IMR-90 (cell line): ENCODE data around the gene TEK. TPM values are rescaled to one million over a fixed set of nuclear protein-coding genes. Genes with fewer than 3 reads are reported as not detected.

ENCODE experiments used
- ATAC-seq: fragments of 200-7000 bp; cut with Tn5 transposase; 2 replicates; pipeline ENCODE4 v1.9.1; 2020; ENCODE audit warnings: low read depth, mild to moderate bottlenecking, moderate library complexity
- BruUV-seq: library from RNA; stranded (reverse); fragments of 400-500 nt; replicated peaks from 2 replicates; lab custom pipeline; 2021; lab: Mats Ljungman, UMichigan
- CTCF ChIA-PET: fragments of 300-600 bp; formaldehyde crosslinking; extraction: SDS; loops from one replicate; lab custom pipeline; 2021; ENCODE audit warnings: antibody characterized with exemption; lab: Yijun Ruan, JAX
- POLR2A ChIA-PET: fragments of 300-600 bp; sonication (Branson Sonifier 250); formaldehyde crosslinking; loops from one replicate; lab custom pipeline; 2022; ENCODE audit warnings: antibody characterized with exemption; ENCODE audit not compliant: unreplicated experiment; lab: Charles Lee
- DNase-seq: peaks from one replicate; pipeline ENCODE4 v3.0.0; 2013
- H2AFZ ChIP-seq: replicated peaks from 2 replicates; pipeline ENCODE3; 2013; ENCODE audit warnings: low read length, mild to moderate bottlenecking; ENCODE audit not compliant: poor library complexity
- H2AK5ac ChIP-seq: 2 replicates; pipeline ENCODE4 v1.6.1; 2013; ENCODE audit warnings: low read depth, low read length, inconsistent platforms
- H2AK9ac ChIP-seq: replicated peaks from 2 replicates; pipeline ENCODE3; 2013; ENCODE audit warnings: mild to moderate bottlenecking, low read depth, low read length, moderate library complexity; ENCODE audit not compliant: poor library complexity
- H2BK120ac ChIP-seq: 2 replicates; pipeline ENCODE4 v1.6.1; 2013; ENCODE audit warnings: low read depth, low read length, inconsistent platforms
- H2BK15ac ChIP-seq: 3 replicates; pipeline ENCODE4 v1.6.1; 2013; ENCODE audit warnings: low read depth, low read length, inconsistent platforms
- H2BK20ac ChIP-seq: 2 replicates; pipeline ENCODE4 v1.6.1; 2013; ENCODE audit warnings: low read depth, mild to moderate bottlenecking, inconsistent platforms, low read length, moderate library complexity
- H2BK5ac ChIP-seq: 2 replicates; pipeline ENCODE4 v1.6.1; 2013; ENCODE audit warnings: mild to moderate bottlenecking, low read depth, low read length, inconsistent platforms; ENCODE audit not compliant: poor library complexity, severe bottlenecking
- H3K14ac ChIP-seq: replicated peaks from 2 replicates; pipeline ENCODE4 v1.6.1; 2013; ENCODE audit warnings: low read depth, low read length, inconsistent platforms
- H3K18ac ChIP-seq: 2 replicates; pipeline ENCODE4 v1.6.1; 2013; ENCODE audit warnings: low read depth, low read length, control low read depth
- H3K23ac ChIP-seq: 2 replicates; pipeline ENCODE4 v1.6.1; 2013; ENCODE audit warnings: low read depth, low read length, inconsistent platforms
- H3K27ac ChIP-seq: 2 replicates; pipeline ENCODE4 v1.5.1; 2013; ENCODE audit warnings: mild to moderate bottlenecking, control low read depth, low read length; ENCODE audit not compliant: insufficient read depth
- H3K27me3 ChIP-seq: 2 replicates; pipeline ENCODE4 v1.6.1; 2013; ENCODE audit warnings: low read length; ENCODE audit not compliant: control insufficient read depth, insufficient read depth
- H3K36me3 ChIP-seq: 2 replicates; pipeline ENCODE4 v1.6.1; 2013; ENCODE audit warnings: low read length, mixed read lengths; ENCODE audit not compliant: control insufficient read depth, insufficient read depth
- H3K4ac ChIP-seq: 2 replicates; pipeline ENCODE4 v1.6.1; 2013; ENCODE audit warnings: low read depth, low read length, inconsistent platforms
- H3K4me1 ChIP-seq: 2 replicates; pipeline ENCODE4 v1.6.1; 2013; ENCODE audit warnings: low read length, mixed read lengths; ENCODE audit not compliant: control insufficient read depth, insufficient read depth
- H3K4me2 ChIP-seq: 2 replicates; pipeline ENCODE4 v1.6.1; 2013; ENCODE audit warnings: low read depth, mild to moderate bottlenecking, control low read depth, low read length, moderate library complexity
- H3K4me3 ChIP-seq: 2 replicates; pipeline ENCODE4 v1.5.1; 2013; ENCODE audit warnings: low read depth, mild to moderate bottlenecking, control low read depth, low read length, moderate library complexity; ENCODE audit not compliant: insufficient read depth
- H3K56ac ChIP-seq: 2 replicates; pipeline ENCODE4 v1.6.1; 2013; ENCODE audit warnings: low read length, inconsistent platforms; ENCODE audit not compliant: insufficient read depth; ENCODE audit errors: extremely low read depth
- H3K79me1 ChIP-seq, 2 experiments: 2 replicates each; pipeline ENCODE4 v1.6.1; 2013; ENCODE audit warnings: low read length in 2 of 2, inconsistent platforms in 1 of 2, low read depth in 1 of 2
- H3K9ac ChIP-seq: 2 replicates; pipeline ENCODE4 v1.6.1; 2013; ENCODE audit warnings: low read depth, low read length, control low read depth
- H3K9me1 ChIP-seq: 2 replicates; pipeline ENCODE4 v1.6.1; 2013; ENCODE audit warnings: low read length, inconsistent platforms; ENCODE audit not compliant: insufficient read depth
- H3K9me3 ChIP-seq: 2 replicates; pipeline ENCODE4 v1.6.1; 2013; ENCODE audit warnings: low read length; ENCODE audit not compliant: control insufficient read depth, insufficient read depth
- H4K20me1 ChIP-seq: 2 replicates; pipeline ENCODE4 v1.6.1; 2013; ENCODE audit warnings: low read length, inconsistent platforms; ENCODE audit not compliant: insufficient read depth
- H4K5ac ChIP-seq: 2 replicates; pipeline ENCODE4 v1.6.1; 2013; ENCODE audit warnings: mild to moderate bottlenecking, low read depth, low read length, control low read depth
- H4K8ac ChIP-seq, 2 experiments: 2 replicates each; pipeline ENCODE4 v1.6.1; 2013; ENCODE audit warnings: low read depth in 2 of 2, low read length in 2 of 2, control low read depth in 1 of 2, inconsistent platforms in 1 of 2
- H4K91ac ChIP-seq: 2 replicates; pipeline ENCODE4 v1.6.1; 2013; ENCODE audit warnings: low read depth, low read length, inconsistent platforms; ENCODE audit not compliant: insufficient read depth
- BHLHE40 ChIP-seq: fragments of 150-350 bp; IDR thresholded peaks from 2 replicates; pipeline ENCODE4 v1.6.1; 2016; ENCODE audit warnings: mild to moderate bottlenecking, low read depth, low read length
- CEBPB ChIP-seq: IDR thresholded peaks from 2 replicates; pipeline ENCODE4 v1.6.1; 2012; ENCODE audit warnings: low read depth, low read length, improper control_type of control experiment
- CHD1 ChIP-seq: IDR thresholded peaks from 2 replicates; pipeline ENCODE4 v1.6.1; 2012; ENCODE audit warnings: low read depth, low read length, improper control_type of control experiment
- FOS ChIP-seq: fragments of 150-350 bp; IDR thresholded peaks from 2 replicates; pipeline ENCODE4 v1.6.1; 2016; ENCODE audit warnings: low read depth, low read length
- MAFK ChIP-seq: IDR thresholded peaks from 2 replicates; pipeline ENCODE4 v1.6.1; 2012; ENCODE audit warnings: low read depth, low read length, improper control_type of control experiment
- MAZ ChIP-seq: IDR thresholded peaks from 2 replicates; pipeline ENCODE4 v1.6.1; 2012; ENCODE audit warnings: low read depth, mild to moderate bottlenecking, low read length, improper control_type of control experiment, moderate library complexity, borderline replicate concordance
- MXI1 ChIP-seq: IDR thresholded peaks from 2 replicates; pipeline ENCODE4 v1.6.1; 2012; ENCODE audit warnings: low read depth, mild to moderate bottlenecking, low read length, moderate library complexity, borderline replicate concordance
- NFE2L2 ChIP-seq: fragments of 150-350 bp; IDR thresholded peaks from 2 replicates; pipeline ENCODE4 v1.6.1; 2016; ENCODE audit warnings: low read depth, mild to moderate bottlenecking, low read length
- POLR2A ChIP-seq: IDR thresholded peaks from 2 replicates; pipeline ENCODE4 v1.6.1; 2012; ENCODE audit warnings: mild to moderate bottlenecking, low read depth, low read length
- RAD21 ChIP-seq: IDR thresholded peaks from 2 replicates; pipeline ENCODE4 v1.6.1; 2012; ENCODE audit warnings: low read length, improper control_type of control experiment
- RCOR1 ChIP-seq: IDR thresholded peaks from 2 replicates; pipeline ENCODE4 v1.6.1; 2012; ENCODE audit warnings: mild to moderate bottlenecking, low read length, improper control_type of control experiment; ENCODE audit not compliant: insufficient replicate concordance
- RFX5 ChIP-seq: IDR thresholded peaks from 2 replicates; pipeline ENCODE4 v1.8.0; 2012; ENCODE audit warnings: low read depth, mild to moderate bottlenecking, low read length, moderate library complexity
- SMC3 ChIP-seq: fragments of 150-350 bp; IDR thresholded peaks from 2 replicates; pipeline ENCODE4 v1.6.1; 2016; ENCODE audit warnings: low read depth, mild to moderate bottlenecking, antibody characterized with exemption, low read length, moderate library complexity
- WGBS, 2 experiments: methylation state at CpG; one replicate each; pipeline versions ENCODE4 v1.1.5 to v1.1.7; 2013; ENCODE audit warnings: missing lambda C conversion rate in 2 of 2; ENCODE audit not compliant: insufficient read length in 1 of 2; ENCODE audit errors: extremely low coverage in 2 of 2; 5-methylcytosine and 5-hydroxymethylcytosine counted together
- dilution Hi-C: fragments of 300-500 bp; cut with HindIII; formaldehyde crosslinking; loops from one replicate; pipeline ENCODE4 v1.14.3; 2018; ENCODE audit warnings: low sequenced_read_pairs; ENCODE audit not compliant: unreplicated experiment
- in situ Hi-C: fragments of 300-500 bp; cut with MboI; formaldehyde crosslinking; loops from 3 replicates; pipeline ENCODE4 v1.14.3; 2019; ENCODE audit warnings: low sequenced_read_pairs, inconsistent platforms, mixed read lengths
- intact Hi-C: fragments of 100-400 bp; cut with micrococcal nuclease; formaldehyde crosslinking; loops from 2 replicates; pipeline ENCODE4 v1.10.0; 2022
- polyA plus RNA-seq, 3 experiments: library from polyadenylated mRNA; depleted of rRNA; stranded (reverse); fragments of >200 nt; gene quantifications; 2 replicates each; pipeline ENCODE4 v1.2.3, GENCODE V29; 2012; ENCODE audit warnings: low replicate concordance in 1 of 3
- total RNA-seq: library from RNA; depleted of rRNA; stranded (reverse); fragments of >200 nt; gene quantifications from 2 replicates; pipeline ENCODE4 v1.2.3, GENCODE V29; 2012
- TF ChIP-seq, protein P1 (sequence below): fragments of 150-350 bp; IDR thresholded peaks from 2 replicates; pipeline ENCODE4 v1.6.1; 2017; ENCODE audit warnings: mild to moderate bottlenecking, antibody characterized with exemption, low read length, low read depth
- TF ChIP-seq, protein P2 (sequence below): conservative IDR thresholded peaks from 2 replicates; pipeline ENCODE4 v1.5.1; 2012; ENCODE audit warnings: mild to moderate bottlenecking, low read depth, low read length, improper control_type of control experiment
- TF ChIP-seq, protein P3 (sequence below): fragments of 150-350 bp; IDR thresholded peaks from 2 replicates; pipeline ENCODE4 v1.6.1; 2016; ENCODE audit warnings: low read depth, mild to moderate bottlenecking, low read length, moderate library complexity, borderline replicate concordance

Gene TEK
- total and polyA plus RNA-seq, 2 of the 4 experiments (the other 2 are of a cell fraction) = 6.3 to 11.7 TPM

DNA sequence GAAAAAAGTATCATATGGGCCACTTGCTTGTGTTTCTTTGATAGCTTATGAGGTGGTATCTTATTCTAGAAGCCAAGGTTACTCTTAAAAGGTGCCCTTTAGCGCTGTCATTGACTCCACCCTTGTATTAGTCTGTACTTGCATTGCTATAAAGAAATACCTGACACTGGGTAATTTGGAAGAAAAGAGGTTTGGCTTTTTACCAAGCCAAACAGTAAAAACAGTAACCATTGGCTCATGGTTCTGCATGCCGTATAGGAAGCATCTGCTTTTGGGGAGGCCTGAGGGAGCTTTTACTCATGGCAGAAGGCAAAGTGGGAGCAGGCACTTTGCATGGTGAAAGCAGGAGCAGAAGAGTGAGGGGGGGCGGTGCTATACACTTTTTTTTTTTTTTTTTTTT is 87.4 kb downstream of the TEK start:
- peaks cover 17% of the 10 kb centered on the region for H3K4me1 ChIP-seq
- H2BK15ac ChIP-seq = no peak overlapping the region
- no peaks in the 10 kb centered on the region for H3K27me3 ChIP-seq
- no peak overlapping the region for H3K4ac ChIP-seq
- H2AFZ ChIP-seq = no peak overlapping the region
- ChIA-PET CTCF (no interaction called here), POLR2A (interaction anchor here (0.6 kb wide), 1 partner anchor 42 kb away, joined by 11 read pairs; no protein-coding TSS in a partner anchor)
- H4K91ac ChIP-seq = no peak overlapping the region
- H3K18ac ChIP-seq = no peak overlapping the region
- DNase-seq = no peak
- H3K4me2 ChIP-seq = no peak overlapping the region
- H4K5ac ChIP-seq = no peak overlapping the region
- peaks cover 8% of the 10 kb centered on the region; the same call in 1 of the 2 replicates for H3K9me1 ChIP-seq
- H2AK5ac ChIP-seq = no peak overlapping the region
- TF ChIP-seq, protein P1, sequence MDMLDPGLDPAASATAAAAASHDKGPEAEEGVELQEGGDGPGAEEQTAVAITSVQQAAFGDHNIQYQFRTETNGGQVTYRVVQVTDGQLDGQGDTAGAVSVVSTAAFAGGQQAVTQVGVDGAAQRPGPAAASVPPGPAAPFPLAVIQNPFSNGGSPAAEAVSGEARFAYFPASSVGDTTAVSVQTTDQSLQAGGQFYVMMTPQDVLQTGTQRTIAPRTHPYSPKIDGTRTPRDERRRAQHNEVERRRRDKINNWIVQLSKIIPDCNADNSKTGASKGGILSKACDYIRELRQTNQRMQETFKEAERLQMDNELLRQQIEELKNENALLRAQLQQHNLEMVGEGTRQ = no peak
- TF ChIP-seq MXI1 (no peak), NFE2L2 (no peak), RFX5 (no peak), CEBPB (no peak), RCOR1 (no peak), BHLHE40 (no peak), RAD21 (no peak), FOS (no peak), POLR2A (no peak), MAFK (no peak), MAZ (no peak), CHD1 (no peak), SMC3 (no peak)
- TF ChIP-seq, protein P2, sequence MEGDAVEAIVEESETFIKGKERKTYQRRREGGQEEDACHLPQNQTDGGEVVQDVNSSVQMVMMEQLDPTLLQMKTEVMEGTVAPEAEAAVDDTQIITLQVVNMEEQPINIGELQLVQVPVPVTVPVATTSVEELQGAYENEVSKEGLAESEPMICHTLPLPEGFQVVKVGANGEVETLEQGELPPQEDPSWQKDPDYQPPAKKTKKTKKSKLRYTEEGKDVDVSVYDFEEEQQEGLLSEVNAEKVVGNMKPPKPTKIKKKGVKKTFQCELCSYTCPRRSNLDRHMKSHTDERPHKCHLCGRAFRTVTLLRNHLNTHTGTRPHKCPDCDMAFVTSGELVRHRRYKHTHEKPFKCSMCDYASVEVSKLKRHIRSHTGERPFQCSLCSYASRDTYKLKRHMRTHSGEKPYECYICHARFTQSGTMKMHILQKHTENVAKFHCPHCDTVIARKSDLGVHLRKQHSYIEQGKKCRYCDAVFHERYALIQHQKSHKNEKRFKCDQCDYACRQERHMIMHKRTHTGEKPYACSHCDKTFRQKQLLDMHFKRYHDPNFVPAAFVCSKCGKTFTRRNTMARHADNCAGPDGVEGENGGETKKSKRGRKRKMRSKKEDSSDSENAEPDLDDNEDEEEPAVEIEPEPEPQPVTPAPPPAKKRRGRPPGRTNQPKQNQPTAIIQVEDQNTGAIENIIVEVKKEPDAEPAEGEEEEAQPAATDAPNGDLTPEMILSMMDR = no peak
- TF ChIP-seq, protein P3, sequence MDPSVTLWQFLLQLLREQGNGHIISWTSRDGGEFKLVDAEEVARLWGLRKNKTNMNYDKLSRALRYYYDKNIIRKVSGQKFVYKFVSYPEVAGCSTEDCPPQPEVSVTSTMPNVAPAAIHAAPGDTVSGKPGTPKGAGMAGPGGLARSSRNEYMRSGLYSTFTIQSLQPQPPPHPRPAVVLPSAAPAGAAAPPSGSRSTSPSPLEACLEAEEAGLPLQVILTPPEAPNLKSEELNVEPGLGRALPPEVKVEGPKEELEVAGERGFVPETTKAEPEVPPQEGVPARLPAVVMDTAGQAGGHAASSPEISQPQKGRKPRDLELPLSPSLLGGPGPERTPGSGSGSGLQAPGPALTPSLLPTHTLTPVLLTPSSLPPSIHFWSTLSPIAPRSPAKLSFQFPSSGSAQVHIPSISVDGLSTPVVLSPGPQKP = no peak
- H3K14ac ChIP-seq = no peak overlapping the region
- dilution Hi-C loops = no loop called here
- in situ Hi-C loops = no loop called here
- H3K9me3 ChIP-seq = no peaks in the 10 kb centered on the region
- no peak overlapping the region for H3K9ac ChIP-seq
- H3K79me1 ChIP-seq = peaks cover 0 to 4% of the 10 kb centered on the region in 2 experiments; a peak in 1 of 4 replicates
- H4K20me1 ChIP-seq = no peaks in the 10 kb centered on the region
- H2BK20ac ChIP-seq = no peak overlapping the region
- H3K23ac ChIP-seq = no peak overlapping the region
- H2BK120ac ChIP-seq = no peak overlapping the region
- intact Hi-C loops = no loop called here
- H2AK9ac ChIP-seq = no peak overlapping the region
- WGBS, 2 experiments = no CpG with 5 or more reads among the region's 3 CpGs
- H3K4me3 ChIP-seq = no peak overlapping the region
- BruUV-seq = no TSS peak
- H3K56ac ChIP-seq = no peak overlapping the region
- ATAC-seq = no peak
- H4K8ac ChIP-seq = no peak overlapping the region
- no peak overlapping the region for H3K27ac ChIP-seq
- H3K36me3 ChIP-seq = peaks cover 9% of the 10 kb centered on the region
- no peak overlapping the region for H2BK5ac ChIP-seq
